HG02571 (cell line): Measurements from ENCODE around the gene DCDC2C.

Experiments used
- ATAC-seq: cut with Tn5 transposase; IDR thresholded peaks from one replicate; pipeline ENCODE4 v1.9.1; 2021; ENCODE audit warnings: mild to moderate bottlenecking, moderate library complexity; ENCODE audit not compliant: unreplicated experiment

DCDC2C gene

DNA sequence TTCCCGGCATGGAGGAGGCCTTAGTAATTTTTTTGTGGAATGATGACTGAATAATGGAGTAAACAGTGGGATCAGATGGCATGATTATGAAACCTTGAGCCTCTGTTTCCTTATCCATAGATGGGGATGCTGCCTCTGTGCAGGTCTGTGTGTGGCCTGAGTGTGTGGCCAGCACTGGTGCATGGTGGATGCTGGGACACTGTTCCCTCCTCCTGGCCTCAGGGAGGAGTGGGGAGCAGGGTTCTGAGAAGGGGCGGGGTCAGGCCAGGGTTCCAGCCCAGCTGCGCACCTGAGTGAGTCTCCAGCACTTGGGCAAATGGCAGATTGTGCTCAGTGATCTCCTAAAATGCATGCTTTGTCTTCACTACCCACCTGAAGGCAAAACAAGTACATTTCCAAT is 66.4 kb downstream of the DCDC2C start:
- ATAC-seq = no peak

DNA sequence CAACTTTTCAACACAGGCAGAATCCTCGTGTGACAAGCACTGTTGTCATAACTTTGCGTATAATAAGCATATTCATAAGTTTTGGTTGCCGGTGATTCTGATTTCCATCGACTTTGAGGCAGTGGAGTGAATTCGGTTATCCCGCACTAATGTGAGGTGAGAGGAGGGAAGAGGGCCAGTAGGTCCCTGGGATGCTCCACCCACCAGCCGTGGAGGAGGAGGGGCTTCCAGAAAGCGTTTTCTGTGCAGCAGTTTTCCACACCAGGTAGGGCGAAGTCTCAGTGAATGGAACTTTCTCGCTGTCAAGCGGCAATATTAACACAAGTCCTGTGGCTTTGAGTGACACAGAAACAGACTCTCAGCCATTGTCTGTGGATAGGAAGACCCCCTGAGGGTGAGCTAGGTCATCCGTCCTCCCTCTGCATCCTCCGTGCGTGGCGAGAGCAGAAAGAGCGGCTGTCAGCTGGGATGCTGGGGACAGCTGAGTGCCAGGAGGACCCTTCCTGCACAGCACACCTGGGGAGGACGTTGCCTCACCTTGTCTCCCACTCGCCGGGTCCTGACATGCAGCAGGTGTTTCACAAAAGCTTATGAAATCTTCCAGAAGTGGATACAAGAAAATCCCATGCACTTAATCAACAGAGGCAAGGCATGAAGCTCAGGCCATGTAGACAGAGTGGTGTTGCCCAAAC is 67.5 kb downstream of the DCDC2C start:
- ATAC-seq = no peak

DNA sequence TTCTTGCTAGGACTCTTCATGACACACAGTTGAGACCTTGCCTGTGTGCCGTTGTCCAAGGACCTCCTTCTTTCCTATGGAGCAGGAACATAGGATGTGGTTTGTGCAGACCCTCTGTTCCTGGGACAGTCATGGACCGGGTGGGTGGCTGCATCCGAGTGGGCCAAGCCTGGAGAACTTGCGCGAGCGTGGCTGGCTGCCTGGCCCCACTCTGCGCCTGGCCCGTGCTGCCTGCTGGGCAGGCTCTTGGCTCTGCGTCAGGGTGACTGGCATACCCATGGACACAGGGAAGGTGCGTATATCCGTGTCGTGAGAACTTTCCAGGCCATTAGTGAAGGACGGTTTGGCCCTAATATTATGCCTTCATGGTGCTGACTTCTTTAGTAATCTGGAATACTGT is 68.2 kb downstream of the DCDC2C start:
- no peak for ATAC-seq

DNA sequence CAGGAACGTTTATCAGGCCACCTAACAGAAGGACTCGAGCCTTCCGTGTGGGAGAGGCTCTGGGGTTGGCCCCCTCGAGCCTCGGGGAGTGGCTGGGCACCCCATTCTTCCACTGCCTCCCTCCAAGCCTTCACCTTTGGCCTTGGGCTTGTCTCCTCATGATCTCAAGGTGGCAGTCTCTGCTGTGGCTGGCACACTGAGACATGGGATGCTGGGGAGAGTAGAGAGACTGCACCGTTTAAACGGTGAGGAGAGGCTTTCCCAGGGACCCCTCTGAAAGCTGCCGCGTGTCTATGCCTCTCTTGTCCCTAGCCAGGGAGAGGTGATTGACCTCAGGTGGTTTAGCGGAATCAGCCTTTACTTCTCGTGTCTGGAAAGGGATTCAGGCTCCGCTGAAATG is 71.0 kb downstream of the DCDC2C start:
- no peak for ATAC-seq

DNA sequence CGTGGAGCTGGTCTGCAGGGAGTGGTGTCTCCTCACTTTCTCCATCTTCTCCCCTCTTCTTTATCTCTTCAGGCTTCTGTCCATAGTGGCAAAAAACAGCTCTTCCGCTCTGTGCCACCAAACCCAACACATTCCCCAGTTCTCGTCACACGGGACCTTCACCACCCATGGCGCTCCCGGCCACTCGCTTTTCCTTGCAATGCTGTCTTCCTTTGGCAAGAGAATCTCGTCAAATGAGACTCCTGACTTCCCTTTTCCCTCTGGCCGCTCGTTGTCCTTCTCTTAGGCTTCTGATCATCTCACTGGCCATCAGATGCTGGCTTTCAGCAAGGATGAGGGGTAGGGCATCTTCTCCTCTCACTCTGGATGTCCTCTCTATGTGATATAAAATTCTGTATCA is 72.9 kb downstream of the DCDC2C start:
- ATAC-seq = no peak

DNA sequence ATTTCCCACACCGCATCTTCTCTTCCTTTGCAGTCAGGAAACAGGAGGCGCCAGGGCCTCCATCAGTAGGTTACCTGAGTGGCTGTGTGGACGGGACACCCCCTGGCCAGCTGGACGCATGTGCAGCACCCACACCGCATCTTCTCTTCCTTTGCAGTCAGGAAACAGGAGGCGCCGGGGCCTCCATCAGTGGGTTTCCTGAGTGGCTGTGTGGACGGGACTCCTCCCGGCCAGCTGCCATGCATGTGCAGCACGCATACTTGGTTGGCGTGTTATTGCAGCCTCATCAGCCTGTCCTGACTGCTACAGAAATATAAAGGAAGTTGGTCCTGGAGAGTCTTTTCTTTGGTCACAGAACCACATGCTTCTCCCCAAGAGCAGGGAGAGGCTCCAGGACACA is 74.6 kb downstream of the DCDC2C start:
- ATAC-seq = no peak

DNA sequence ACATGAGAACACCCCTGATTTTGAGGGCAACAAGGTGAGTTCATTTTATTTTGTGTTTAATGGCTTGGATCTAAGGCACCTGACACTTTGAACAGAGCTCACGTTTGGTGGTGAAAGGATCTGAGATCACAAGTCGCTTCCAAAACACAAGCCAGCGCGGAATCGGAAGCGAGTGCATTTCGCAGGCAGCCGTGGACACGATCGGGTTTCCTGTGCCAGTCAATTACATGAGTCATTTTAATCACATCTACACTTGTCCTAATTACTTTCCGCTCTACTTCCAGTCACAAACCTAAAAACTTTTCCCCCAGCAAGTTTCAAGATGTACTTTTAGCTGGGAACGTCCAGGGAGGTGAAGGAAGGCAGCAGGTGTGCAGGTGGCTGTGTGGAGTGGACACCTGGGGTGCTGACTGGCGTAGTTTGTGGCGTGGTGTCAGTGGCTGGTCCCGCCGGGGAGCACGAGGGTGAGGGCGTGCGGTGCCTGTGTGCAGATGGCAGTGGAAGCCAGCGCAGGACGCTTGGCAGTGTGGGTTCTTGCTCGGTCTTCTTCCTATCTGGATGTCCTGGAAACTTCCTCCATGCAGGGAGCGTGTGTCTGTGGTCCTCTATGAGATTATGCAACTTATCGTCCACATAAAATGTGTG is 75.6 kb downstream of the DCDC2C start:
- ATAC-seq = no peak

DNA sequence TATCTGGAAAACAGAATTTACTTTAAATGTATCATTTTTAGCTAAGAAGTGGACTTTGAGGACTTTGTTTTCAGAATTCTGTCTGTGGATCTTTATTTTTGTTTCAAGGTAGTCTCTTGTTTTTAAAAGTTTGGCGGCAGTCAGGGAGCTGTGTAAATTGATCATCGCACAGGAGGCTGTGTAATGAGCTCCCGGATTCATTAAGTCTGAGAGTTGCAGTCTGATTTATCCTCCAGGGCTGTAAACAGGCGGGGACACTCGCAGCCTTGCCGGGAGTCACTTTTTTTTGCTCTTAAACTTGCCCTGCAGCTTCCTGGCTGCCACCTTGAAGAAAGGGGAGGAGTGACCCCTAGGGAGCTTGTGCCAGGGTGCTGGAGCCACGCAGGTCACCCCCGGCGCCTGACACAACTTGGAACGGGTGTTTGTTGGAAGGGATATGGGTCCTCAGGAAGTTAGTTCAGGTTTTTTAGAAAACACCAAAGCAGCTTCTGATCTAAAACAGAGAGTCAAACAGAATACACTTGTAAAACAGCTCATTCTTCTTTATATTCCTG is 76.2 kb downstream of the DCDC2C start:
- ATAC-seq = no peak

DNA sequence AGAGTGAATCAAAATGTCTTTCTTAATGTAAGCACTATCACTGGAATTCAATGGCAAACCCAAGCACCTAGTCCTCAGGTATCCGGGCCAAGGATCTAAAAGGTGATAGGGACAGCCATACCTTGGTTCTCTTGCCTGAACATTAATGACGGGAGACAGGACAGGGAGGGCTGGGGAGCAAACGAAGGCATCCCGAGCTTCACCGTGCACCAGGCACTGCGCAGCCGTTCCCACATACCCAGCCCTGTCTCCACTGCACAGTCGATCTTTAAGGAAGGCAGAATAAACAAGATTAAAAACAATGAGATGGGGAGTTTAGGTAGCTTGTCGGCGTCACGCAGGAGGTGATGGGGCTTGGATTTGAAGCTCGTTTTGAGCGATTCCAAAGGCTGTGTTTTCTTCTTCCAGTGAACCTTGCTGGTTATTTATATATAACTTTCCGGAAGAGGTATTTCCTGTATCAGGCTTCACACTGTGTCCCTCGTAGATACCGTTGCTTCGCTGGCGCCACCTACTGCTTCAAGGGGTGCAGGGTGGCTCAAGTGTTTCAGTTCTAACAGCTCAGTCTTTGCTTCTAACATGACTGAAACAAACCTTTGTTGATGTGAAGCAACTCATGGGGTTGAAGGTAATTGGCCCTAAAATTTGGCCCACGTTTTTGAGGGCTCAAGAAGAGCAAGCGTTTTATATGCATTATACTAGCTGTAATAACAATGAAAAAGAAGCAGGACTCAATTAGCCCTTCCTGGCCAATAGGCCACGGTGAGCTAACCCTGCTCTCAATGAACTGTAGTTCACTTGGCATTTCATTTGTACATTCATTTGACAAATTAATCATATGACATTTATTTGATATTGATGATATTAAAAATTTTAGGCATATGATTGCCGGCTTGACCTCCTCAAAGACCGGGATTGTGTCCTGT is 77.4 kb downstream of the DCDC2C start:
- ATAC-seq = peak; percentile 97

DNA sequence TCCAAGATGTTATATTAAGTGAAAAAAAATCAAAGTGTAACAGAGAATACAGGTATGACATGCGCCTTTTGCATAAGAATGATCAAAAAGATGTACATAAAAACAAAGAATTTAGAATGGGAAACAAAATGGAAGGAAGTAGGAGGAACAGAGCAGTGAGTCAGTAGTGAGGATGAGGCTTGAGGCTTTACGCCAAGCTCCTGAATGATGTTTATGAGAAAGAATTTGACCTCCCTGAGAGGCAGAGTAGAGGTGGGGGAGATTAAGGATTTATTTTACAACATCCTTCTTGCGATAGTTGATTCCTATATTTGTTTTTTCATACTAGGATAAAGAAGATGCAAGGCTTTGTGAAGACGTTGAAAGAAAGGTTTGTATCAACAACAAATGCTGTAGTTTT is 81.4 kb downstream of the DCDC2C start:
- no peak for ATAC-seq

DNA sequence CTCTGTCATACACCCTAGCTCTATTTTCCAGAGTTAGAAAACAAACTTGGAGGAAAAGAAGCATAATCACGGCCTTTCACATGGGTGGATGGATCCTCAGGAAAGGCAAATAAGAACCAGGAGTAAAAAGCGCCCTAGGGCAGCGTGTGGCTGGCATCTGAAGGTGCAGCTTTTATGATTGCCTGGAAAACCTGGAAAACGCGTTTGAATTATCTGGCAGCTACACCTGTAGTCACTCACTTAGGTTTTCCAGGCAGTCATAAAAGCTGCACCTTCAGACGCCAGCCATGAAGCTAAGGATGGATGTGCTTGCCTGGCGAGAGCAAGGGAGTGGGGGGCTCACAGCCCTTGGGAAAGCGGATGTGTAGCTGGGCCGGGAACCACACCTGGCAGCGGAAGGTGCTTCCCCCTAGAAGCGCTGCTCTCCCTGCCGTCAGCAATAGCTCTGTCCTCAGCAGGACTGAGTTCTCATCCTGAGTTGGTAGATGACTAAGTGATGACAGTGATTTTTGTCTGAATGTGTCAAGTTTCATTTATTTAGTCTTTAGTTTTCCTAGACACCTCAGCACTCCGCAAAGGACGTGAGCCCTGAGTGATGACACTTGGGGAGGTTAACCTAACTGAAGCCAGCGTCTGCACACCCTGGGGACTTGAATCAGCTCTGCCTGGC is 82.0 kb downstream of the DCDC2C start:
- ATAC-seq = no peak

DNA sequence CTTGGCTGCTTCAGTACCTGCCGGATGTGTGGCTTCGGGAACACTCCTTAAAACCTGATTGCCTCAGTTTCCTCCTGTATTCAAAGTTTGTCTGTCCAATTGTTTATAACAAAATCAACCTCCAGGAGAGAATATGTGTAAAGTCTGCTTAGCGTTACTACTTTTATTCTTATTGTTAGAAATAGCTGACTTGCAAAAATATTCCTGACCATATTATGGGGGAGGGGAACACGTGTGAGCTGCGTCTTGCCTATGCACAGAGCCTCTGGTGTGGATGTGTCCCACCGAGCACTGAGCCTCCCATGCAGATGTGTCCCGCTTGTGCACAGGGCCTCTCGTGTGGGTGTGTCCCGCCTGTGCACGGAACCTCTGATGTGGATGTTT is 82.5 kb downstream of the DCDC2C start:
- no peak for ATAC-seq

DNA sequence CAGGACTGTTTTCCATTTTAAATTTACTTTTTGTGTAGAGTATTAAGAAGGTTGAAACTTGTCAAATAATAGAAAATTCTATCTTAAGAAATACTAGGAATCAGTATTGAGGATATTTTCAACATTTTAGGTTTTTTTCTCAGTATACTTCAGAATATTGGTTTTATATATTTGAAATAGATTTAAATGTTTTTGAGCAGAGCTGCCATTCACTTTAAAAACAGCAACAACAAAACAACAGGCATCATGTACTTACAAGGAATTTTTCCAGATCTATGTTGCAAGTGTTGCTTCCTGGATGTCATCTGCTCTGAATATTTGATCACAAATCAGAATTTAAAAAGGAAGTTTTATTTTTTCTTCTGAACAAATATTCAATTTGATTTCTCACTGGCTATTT is 84.4 kb downstream of the DCDC2C start:
- ATAC-seq = no peak

DNA sequence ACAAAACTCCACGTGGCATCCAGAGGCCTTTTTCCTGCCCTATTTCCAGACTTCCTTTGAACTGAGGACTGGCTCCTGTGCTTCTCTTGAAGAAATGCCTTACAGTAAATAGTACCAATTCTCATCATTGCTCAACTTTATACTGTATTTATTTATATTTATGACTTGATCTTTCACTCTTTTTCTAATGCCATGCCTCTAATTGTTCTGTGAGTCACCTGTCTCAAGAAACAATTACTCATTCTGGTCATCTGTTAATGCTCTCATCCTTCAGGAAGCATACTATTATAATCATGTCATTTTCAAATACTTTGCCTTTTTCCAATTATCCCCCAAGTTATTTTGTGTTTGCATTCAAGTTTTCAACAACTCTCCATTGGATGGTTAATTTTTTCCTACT is 85.9 kb downstream of the DCDC2C start:
- ATAC-seq = no peak

DNA sequence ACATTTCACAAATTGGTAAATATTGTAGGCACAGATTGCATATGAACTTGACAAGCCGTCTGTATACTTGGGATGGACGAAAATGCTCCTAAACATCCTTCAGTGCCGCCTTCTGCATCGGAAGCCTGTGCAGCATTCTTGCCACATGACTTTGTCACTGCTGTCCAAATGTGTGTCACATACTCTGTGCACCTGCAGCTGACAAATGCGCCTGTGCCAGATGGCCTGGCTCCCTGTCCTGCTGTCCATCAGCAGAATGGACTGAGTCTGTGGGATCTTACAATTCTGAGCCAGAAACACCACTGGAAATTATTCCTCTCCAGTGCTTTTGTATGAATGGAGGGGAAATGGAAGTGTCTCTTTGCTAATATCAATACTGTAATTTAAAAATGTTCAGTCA is 89.9 kb downstream of the DCDC2C start:
- ATAC-seq = no peak

DNA sequence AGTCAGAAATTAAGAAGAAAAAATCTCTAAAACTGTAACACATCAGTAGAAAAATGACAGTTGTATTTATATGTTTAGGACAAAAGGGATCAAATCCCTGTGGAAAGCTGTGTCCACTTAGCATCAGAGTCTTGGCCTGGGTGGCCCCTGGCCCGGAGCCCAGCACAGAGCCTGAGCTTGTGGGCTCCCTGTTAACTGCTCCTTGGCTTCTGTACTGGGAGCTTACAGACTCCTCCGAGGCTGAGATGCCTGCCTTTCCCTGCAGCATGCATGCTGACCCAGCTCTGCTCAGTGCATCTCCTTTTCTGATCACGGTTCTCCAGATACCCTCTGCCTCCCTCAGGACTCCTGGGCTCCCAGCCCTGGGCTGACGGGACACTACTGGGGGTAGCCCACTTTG is 98.1 kb downstream of the DCDC2C start:
- ATAC-seq = no peak

DNA sequence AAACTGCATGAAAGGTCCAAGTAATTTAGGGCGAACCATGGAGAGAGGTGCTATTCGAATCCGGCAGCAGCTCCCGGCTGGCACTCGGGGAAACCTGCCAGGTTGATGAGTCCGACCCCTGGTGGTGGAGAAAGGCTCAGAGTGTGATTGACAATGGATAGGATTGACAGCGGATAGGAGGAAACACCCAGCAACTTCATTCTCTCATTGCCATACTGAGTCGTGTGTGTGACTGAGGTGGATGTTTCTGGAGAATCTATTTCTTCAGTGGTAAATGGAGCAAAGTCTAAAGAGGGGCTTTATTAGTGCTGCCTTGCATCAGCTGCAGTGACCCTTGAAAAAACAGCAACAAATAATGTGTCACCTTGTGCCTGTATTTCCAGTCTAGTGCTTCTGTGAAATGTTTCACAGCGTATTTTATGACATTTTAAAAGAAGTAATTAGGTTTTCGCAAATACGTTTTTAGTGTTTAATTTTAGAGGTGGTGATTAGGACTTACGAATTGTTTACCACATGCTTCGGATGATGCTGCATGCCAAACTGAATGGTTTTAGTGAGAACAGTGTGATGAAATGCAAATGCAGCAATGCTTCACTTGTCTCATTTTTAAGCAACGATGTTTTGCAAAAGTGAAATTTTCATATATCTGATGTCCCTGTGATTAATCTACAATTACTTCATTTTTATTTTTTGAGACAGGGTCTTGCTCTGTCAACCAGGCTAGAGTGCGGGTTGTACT is 102.0 kb downstream of the DCDC2C start:
- ATAC-seq = no peak

DNA sequence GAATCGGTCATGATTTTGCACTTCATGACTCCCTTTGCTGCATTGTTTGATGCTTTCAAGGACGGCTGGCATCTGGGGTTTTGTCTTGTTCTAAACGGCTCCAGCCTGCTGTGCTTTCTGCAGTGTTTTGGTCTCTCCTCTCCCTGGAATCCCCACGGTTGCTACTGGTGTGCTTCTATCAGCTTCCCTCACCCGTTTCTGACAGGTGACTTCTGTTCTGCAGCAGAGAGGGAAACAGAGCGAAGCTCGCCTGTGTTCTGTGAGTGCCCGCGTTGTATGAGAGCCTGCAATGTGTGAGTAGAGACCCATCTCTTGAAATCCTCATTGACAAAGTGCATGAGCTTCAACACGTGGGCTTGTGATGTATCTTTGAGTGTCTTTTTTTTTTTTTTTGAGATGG is 102.8 kb downstream of the DCDC2C start:
- no peak for ATAC-seq

DNA sequence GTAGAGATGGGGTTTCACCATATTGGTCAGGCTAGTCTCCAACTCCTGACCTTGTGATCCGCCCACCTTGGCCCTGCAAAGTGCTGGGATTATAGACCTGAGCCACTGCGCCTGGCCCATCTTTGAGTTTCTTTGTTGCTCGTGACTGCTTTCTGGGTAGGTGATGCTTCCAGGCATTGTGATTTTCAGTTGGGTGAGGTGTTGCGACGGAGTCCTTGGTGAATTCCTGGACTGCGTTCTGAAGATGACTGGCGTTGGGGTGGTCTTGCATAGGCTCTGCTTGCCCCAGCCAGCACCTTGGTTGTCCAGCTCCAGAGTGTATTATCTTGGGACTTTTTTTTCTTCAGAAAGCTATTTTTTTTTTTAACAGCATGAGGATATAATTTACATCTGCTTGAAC is 103.4 kb downstream of the DCDC2C start:
- ATAC-seq = no peak

DNA sequence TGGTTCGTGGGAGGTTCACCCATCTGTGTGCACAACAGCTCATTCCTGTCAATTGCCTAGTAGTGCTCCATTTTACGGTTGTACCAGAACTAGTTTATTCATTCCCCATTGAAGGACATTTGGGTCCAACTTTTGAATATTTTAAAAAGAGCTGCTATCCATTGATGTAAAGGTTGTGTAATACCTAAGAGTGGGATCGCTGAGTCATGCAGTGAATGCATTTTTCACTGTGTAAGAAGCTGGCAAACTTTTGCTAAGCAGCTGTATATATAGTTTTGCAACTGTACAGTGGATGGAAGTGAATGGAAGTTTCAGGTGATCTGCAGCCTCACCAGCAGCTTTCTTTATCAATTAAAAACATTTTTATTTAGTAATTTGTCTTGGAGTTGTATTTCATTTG is 104.5 kb downstream of the DCDC2C start:
- no peak for ATAC-seq
